OCI-LY3 (cell line): ENCODE results near the gene WNT6.

Experiments
- CTCF ChIP-seq: fragments of 200-600, 300-600 bp; sonication (generic); IDR thresholded peaks from 2 replicates; pipeline ENCODE4 v1.5.1; 2014; ENCODE audit warnings: antibody characterized with exemption, low read length, low read depth
- EZH2phosphoT487 ChIP-seq: fragments of 200-600 bp; shearing (Covaris generic); IDR thresholded peaks from 2 replicates; pipeline ENCODE4 v1.6.1; 2018; ENCODE audit warnings: antibody characterized with exemption, mixed run types, low read depth

DNA sequence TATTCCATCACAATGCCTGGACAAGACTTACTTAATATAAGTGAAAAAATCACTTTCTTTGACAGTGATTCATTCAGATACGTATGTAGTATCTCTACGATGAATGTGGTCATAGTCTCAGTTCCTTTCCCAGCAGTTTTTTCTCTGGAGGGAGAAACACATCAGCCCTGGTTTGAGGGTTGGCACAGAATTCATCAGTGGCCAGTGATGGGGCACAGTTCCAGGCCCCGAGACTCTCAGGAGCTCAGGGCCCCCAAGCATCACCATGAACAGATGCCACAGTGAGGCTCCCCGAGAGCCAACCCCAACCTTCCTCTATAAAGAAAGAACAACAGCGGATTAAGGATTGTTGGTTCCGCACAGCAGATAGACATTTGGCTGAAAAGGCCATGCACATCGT, 40.5 kb upstream of the WNT6 start:
- TF ChIP-seq CTCF (no peak), EZH2phosphoT487 (no peak)
